NB4 (cell line): ENCODE data around the gene GAB3.

ENCODE experiments used
- DNase-seq: peaks from one replicate; pipeline ENCODE4 v3.0.0; 2010; ENCODE audit warnings: low read depth
- H3K4me3 ChIP-seq: one replicate; pipeline ENCODE4 v1.5.1; 2011; ENCODE audit warnings: mild to moderate bottlenecking, low read depth, low read length, moderate library complexity
- CTCF ChIP-seq: IDR thresholded peaks from one replicate; pipeline ENCODE4 v1.5.1; 2012; ENCODE audit warnings: low read depth, low read length
- MYC ChIP-seq: IDR thresholded peaks from 2 replicates; pipeline ENCODE4 v1.6.1; 2011; ENCODE audit warnings: low read depth, low read length
- POLR2A ChIP-seq: IDR thresholded peaks from 2 replicates; pipeline ENCODE4 v1.6.1; 2011; ENCODE audit warnings: mild to moderate bottlenecking; ENCODE audit not compliant: insufficient read length; ENCODE audit errors: extremely low read depth
- TF ChIP-seq, protein P1 (sequence below): IDR thresholded peaks from 2 replicates; pipeline ENCODE4 v1.6.1; 2011; ENCODE audit warnings: low read depth, low read length

Gene GAB3

GRCh38 chrX:154750301-154751202 is at the start of gene GAB3:
Gene GAB3, minus strand, starts transcription at chrX:154751077. Its CDS starts 52 bp downstream, at chrX:154751025.
- TF ChIP-seq, protein P1, sequence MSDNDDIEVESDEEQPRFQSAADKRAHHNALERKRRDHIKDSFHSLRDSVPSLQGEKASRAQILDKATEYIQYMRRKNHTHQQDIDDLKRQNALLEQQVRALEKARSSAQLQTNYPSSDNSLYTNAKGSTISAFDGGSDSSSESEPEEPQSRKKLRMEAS: no peak
- TF ChIP-seq MYC: 0 out of 2 replicates have a peak, but pooled peaks have one; percentile 13
- peak within 1 kb of the TSS; percentile 72 for H3K4me3 ChIP-seq
- DNase-seq: peak; percentile 77

DNA sequence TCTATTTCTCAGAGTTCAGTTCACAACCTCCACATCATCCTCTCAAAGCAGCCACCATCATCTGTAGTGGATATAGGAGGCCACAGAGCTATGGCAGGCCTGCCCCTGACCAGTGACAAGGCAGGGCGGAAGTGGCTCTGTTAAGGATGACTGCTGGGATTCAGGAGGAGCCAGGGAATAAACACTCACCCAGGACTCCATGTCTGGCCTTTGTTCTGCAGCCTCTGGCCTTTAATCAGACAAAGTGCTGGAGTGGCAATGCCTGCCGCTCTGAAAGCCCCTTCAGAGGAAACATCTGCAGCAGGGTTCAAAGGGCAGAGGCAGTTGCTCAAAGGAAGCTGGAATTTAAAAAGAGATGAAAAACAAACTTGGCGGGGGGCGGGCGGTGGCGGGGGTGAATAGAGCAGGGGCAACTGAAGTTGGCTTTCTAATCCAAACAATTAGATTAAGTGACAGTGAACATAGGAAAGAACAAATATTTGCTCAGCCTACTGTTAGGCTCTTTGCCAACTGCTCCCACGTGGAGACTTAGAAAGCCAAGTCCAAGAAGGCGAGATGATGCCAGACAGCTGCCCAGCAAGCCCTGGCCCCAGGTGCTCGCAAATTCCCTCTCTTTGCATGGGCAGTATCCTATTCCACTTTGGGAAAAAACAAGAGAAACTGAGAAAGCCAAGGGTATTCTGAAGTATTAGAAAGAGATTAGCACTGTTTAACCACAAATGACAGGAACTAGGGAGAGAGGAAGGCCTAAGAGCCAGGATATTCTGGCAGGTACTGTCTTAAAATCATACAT is 48.9 kb upstream of the GAB3 start:
- TF ChIP-seq POLR2A (no peak), MYC (no peak), CTCF (no peak)
- TF ChIP-seq, protein P1: no peak
- peak; percentile 39 for DNase-seq
- peak overlapping the region; percentile 45 for H3K4me3 ChIP-seq

DNA sequence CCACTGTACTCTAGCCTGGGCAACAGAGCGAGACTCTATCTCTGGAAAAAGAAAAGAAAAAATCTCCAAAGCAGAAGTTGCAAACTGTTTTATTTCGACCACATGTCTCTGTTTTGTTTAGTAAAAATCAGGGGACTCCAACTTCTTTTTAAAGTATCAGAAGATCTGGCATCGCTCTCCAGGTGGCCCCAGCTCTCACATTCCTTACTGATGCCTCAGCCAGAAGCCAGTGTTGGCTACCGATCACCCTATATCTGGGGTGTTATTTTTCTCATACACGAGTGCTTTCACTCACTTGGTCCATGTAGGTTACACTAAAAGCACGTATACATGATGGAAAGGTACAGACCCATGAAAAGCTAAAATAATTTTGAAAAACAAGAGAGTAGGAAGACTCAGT is 46.1 kb upstream of the GAB3 start:
- DNase-seq: no peak
- TF ChIP-seq POLR2A (no peak), CTCF (no peak), MYC (no peak)
- TF ChIP-seq, protein P1: no peak
- H3K4me3 ChIP-seq: no peak overlapping the region

DNA sequence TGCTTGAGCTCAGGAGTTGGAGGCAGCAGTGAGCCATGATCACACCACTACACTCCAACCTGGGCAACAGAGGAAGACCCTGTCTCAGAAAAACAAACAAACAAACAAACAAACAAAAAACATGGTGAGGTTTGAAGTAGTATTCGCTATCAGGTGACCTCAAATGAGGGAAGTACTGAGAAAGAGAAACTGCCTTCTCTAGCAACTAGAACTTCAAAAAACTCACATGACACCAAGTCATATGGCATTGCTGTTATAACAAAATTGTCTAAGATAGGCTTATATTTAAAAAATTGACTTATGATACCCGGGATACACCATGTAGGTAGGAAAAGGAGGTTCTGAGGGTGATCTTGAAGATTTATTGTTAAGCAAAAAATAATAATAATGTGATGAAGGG is 44.1 kb upstream of the GAB3 start:
- DNase-seq: no peak
- TF ChIP-seq MYC (no peak), CTCF (no peak), POLR2A (no peak)
- TF ChIP-seq, protein P1: no peak
- no peak overlapping the region for H3K4me3 ChIP-seq

GRCh38 chrX:154793084-154793795 is 42.4 kb upstream of the GAB3 start:
- H3K4me3 ChIP-seq: no peak overlapping the region
- no peak for TF ChIP-seq POLR2A
- TF ChIP-seq MYC: no peak
- TF ChIP-seq CTCF: no peak
- TF ChIP-seq, protein P1: no peak
- DNase-seq: no peak
